SK-N-SH (cell line): Measurements from ENCODE around the gene WDR7. TPM values are rescaled to one million over a fixed set of nuclear protein-coding genes. Genes with fewer than 3 reads are reported as not detected.

Experiments
- CTCF ChIA-PET: fragments of 300-600, 350-600 bp; formaldehyde crosslinking; extraction: SDS; loops from one replicate; lab custom pipeline; 2021; lab: Yijun Ruan, JAX
- POLR2A ChIA-PET: fragments of 350-600 bp; sonication (Branson Sonifier 250); formaldehyde crosslinking; extraction: SDS; loops from one replicate; lab custom pipeline; 2020; ENCODE audit warnings: antibody characterized with exemption, inconsistent platforms; lab: Yijun Ruan, JAX
- DNase-seq: peaks from one replicate; pipeline ENCODE4 v3.0.0; 2012
- H2AFZ ChIP-seq: fragments of 200-600 bp; sonication (generic); 2 replicates; pipeline ENCODE4 v1.8.1; 2016; ENCODE audit warnings: antibody characterized with exemption, mild to moderate bottlenecking, low read depth
- H3F3A ChIP-seq: fragments of 200-600 bp; sonication (generic); replicated peaks from 2 replicates; pipeline ENCODE3; 2016; ENCODE audit warnings: antibody characterized with exemption, mild to moderate bottlenecking; ENCODE audit not compliant: insufficient read depth
- H3K27ac ChIP-seq, 2 experiments: fragments of 200-500 bp in 1 of 2; fragments of 200-600 bp in 1 of 2; sonication (Bioruptor generic) in 1 of 2; sonication (generic), shearing (Covaris generic) in 1 of 2; 2 replicates each; pipeline versions ENCODE4 v1.5.1 to v1.6.1; 2014 to 2016; ENCODE audit warnings: low read depth in 2 of 2, inconsistent platforms in 1 of 2, low read length in 1 of 2, mild to moderate bottlenecking in 1 of 2, mixed read lengths in 1 of 2
- H3K27me3 ChIP-seq: fragments of 200-600 bp; sonication (generic), shearing (Covaris generic); 2 replicates; pipeline ENCODE4 v1.6.1; 2016; ENCODE audit warnings: mixed run types; ENCODE audit not compliant: insufficient read depth
- H3K36me3 ChIP-seq, 2 experiments: fragments of 200-500 bp in 1 of 2; fragments of 200-600 bp in 1 of 2; sonication (Bioruptor generic) in 1 of 2; sonication (generic) in 1 of 2; replicated peaks in 1 of 2; 2 replicates each; pipeline versions ENCODE3 to v1.5.1; 2014 to 2016; ENCODE audit warnings: low read length in 1 of 2, mild to moderate bottlenecking in 1 of 2; ENCODE audit not compliant: insufficient read depth in 2 of 2, control insufficient read depth in 1 of 2
- H3K4me1 ChIP-seq, 2 experiments: fragments of 200-500 bp in 1 of 2; fragments of 200-600 bp in 1 of 2; sonication (Bioruptor generic) in 1 of 2; sonication (generic), shearing (Covaris generic) in 1 of 2; 2 replicates each; pipeline versions ENCODE4 v1.5.1 to v1.6.1; 2014 to 2016; ENCODE audit warnings: low read depth in 1 of 2, low read length in 1 of 2, mixed run types in 1 of 2; ENCODE audit not compliant: insufficient read depth in 2 of 2, control insufficient read depth in 1 of 2
- H3K4me2 ChIP-seq: fragments of 200-600 bp; sonication (generic), shearing (Covaris generic); 2 replicates; pipeline ENCODE4 v1.6.1; 2017; ENCODE audit warnings: mixed run types
- H3K4me3 ChIP-seq, 2 experiments: fragments of 200-500 bp in 1 of 2; fragments of 200-600 bp in 1 of 2; sonication (Bioruptor generic) in 1 of 2; sonication (generic), shearing (Covaris generic) in 1 of 2; 2 replicates each; pipeline versions ENCODE4 v1.5.1 to v1.8.1; 2014 to 2016; ENCODE audit warnings: low read depth in 2 of 2, inconsistent platforms in 1 of 2, low read length in 1 of 2, mild to moderate bottlenecking in 1 of 2, mixed read lengths in 1 of 2, moderate library complexity in 1 of 2
- H3K79me2 ChIP-seq: fragments of 200-600 bp; sonication (generic); 2 replicates; pipeline ENCODE4 v1.8.1; 2017; ENCODE audit warnings: mild to moderate bottlenecking; ENCODE audit not compliant: insufficient read depth
- H3K9ac ChIP-seq: fragments of 200-600 bp; sonication (generic); 2 replicates; pipeline ENCODE4 v1.6.1; 2017; ENCODE audit warnings: mixed run types
- H3K9me2 ChIP-seq: fragments of 200-600 bp; sonication (generic); 2 replicates; pipeline ENCODE4 v1.6.1; 2017; ENCODE audit warnings: mixed run types
- H3K9me3 ChIP-seq: fragments of 200-600 bp; sonication (generic); 2 replicates; pipeline ENCODE4 v1.6.1; 2017; ENCODE audit warnings: mixed run types, mild to moderate bottlenecking, moderate library complexity
- H4K20me1 ChIP-seq: fragments of 200-600 bp; sonication (generic); 2 replicates; pipeline ENCODE4 v1.6.1; 2017; ENCODE audit warnings: mild to moderate bottlenecking, mixed run types; ENCODE audit not compliant: insufficient read depth
- CTCF ChIP-seq: fragments of 200-600 bp; sonication (generic); IDR thresholded peaks from 2 replicates; pipeline ENCODE4 v1.6.1; 2017; ENCODE audit warnings: antibody characterized with exemption, mild to moderate bottlenecking, moderate library complexity
- ELF1 ChIP-seq: IDR thresholded peaks from 2 replicates; pipeline ENCODE4 v1.4.0; 2012
- EP300 ChIP-seq, 2 experiments: IDR thresholded peaks; 2 replicates each; pipeline versions ENCODE4 v1.4.0 to v1.6.1; 2012; ENCODE audit warnings: borderline replicate concordance in 1 of 2, low read depth in 1 of 2, low read length in 1 of 2
- EZH2phosphoT487 ChIP-seq: fragments of 200-600 bp; sonication (generic); IDR thresholded peaks from 2 replicates; pipeline ENCODE4 v1.6.1; 2017; ENCODE audit warnings: low read depth, mixed run types, mild to moderate bottlenecking, antibody characterized with exemption, moderate library complexity, borderline replicate concordance
- FOXJ3 ChIP-seq: sonication (generic); formaldehyde crosslinking; IDR thresholded peaks from 2 replicates; pipeline ENCODE4 v1.5.1; 2020; ENCODE audit warnings: mild to moderate bottlenecking, missing genetic modification reagents
- GABPA ChIP-seq: IDR thresholded peaks from 2 replicates; pipeline ENCODE4 v1.4.0; 2012; ENCODE audit warnings: low read depth, mild to moderate bottlenecking
- GATA2 ChIP-seq: sonication (generic); formaldehyde crosslinking; IDR thresholded peaks from 2 replicates; pipeline ENCODE4 v1.5.0; 2020; ENCODE audit warnings: mild to moderate bottlenecking, missing genetic modification reagents
- JUND ChIP-seq: IDR thresholded peaks from 2 replicates; pipeline ENCODE4 v1.4.0; 2012
- MEF2A ChIP-seq: IDR thresholded peaks from 2 replicates; pipeline ENCODE4 v1.4.0; 2012; ENCODE audit warnings: low read depth, borderline replicate concordance
- NFIC ChIP-seq: IDR thresholded peaks from 2 replicates; pipeline ENCODE4 v1.4.0; 2012; ENCODE audit warnings: borderline replicate concordance
- NRF1 ChIP-seq: IDR thresholded peaks from 2 replicates; pipeline ENCODE4 v1.6.1; 2012; ENCODE audit warnings: low read depth, mild to moderate bottlenecking, low read length
- PBX3 ChIP-seq: IDR thresholded peaks from 2 replicates; pipeline ENCODE4; 2012
- RAD21 ChIP-seq: IDR thresholded peaks from 2 replicates; pipeline ENCODE4 v1.6.1; 2012; ENCODE audit warnings: mild to moderate bottlenecking, low read length
- SIN3A ChIP-seq: IDR thresholded peaks from 2 replicates; pipeline ENCODE4 v1.6.1; 2012; ENCODE audit warnings: low read depth, mild to moderate bottlenecking, low read length, moderate library complexity, borderline replicate concordance
- TEAD4 ChIP-seq: IDR thresholded peaks from 2 replicates; pipeline ENCODE4 v1.4.0; 2012; ENCODE audit warnings: mild to moderate bottlenecking, borderline replicate concordance; ENCODE audit not compliant: insufficient read depth
- USF1 ChIP-seq: IDR thresholded peaks from 2 replicates; pipeline ENCODE4 v1.4.0; 2012; ENCODE audit warnings: low read depth, borderline replicate concordance
- ZBTB33 ChIP-seq: IDR thresholded peaks from 2 replicates; pipeline ENCODE4 v1.4.0; 2012; ENCODE audit warnings: low read depth, borderline replicate concordance
- WGBS: methylation state at CpG from one replicate; pipeline ENCODE4 v1.1.6; 2017; ENCODE audit warnings: low lambda C conversion rate; 5-methylcytosine and 5-hydroxymethylcytosine counted together
- polyA plus RNA-seq, 3 experiments: library from polyadenylated mRNA; depleted of rRNA; stranded (reverse); fragments of >200 nt; gene quantifications; 2 replicates each; pipeline ENCODE4 v1.2.3, GENCODE V29; 2012

Gene WDR7
- polyA plus RNA-seq, 1 of the 3 experiments (the other 2 are of a cell fraction), result 4.1 TPM

- no peak overlapping the region for H3K4me2 ChIP-seq
- no peaks in the 10 kb centered on the region for H3K36me3 ChIP-seq
- H3K9ac ChIP-seq, result no peak overlapping the region
- no peaks in the 10 kb centered on the region for H3K4me1 ChIP-seq
- WGBS, result 48% methylated on average over 2 of the region's 2 CpGs
- ChIA-PET POLR2A (no interaction called here), CTCF (no interaction called here)
- no peak for DNase-seq
- no peaks in the 10 kb centered on the region for H3K27me3 ChIP-seq
- H3K27ac ChIP-seq, result no peak overlapping the region
- H3K4me3 ChIP-seq, result no peak overlapping the region
- no peak overlapping the region for H2AFZ ChIP-seq
- peaks cover 20% of the 10 kb centered on the region; the same call in 1 of the 2 replicates for H3K79me2 ChIP-seq
- H4K20me1 ChIP-seq, result no peaks in the 10 kb centered on the region
- H3K9me3 ChIP-seq, result no peaks in the 10 kb centered on the region
- TF ChIP-seq USF1 (no peak), NRF1 (no peak), CTCF (no peak), EP300 (IDR thresholded peaks at IDR 0.05; ENCODE audit: borderline replicate concordance in 1 of 2, low read depth in 1 of 2, low read length in 1 of 2) (no peak), GABPA (no peak), JUND (no peak), MEF2A (no peak)
- no peaks in the 10 kb centered on the region for H3K9me2 ChIP-seq
- H3F3A ChIP-seq, result no peaks in the 10 kb centered on the region
These were observed 10.4 kb downstream of the WDR7 start for GRCh38 chr18:56661360-56662062.

- Histone ChIP-seq H4K20me1 (no peaks in the 10 kb centered on the region), H3F3A (no peaks in the 10 kb centered on the region), H3K4me2 (no peak overlapping the region), H3K9ac (no peak overlapping the region), H3K4me3 (no peak overlapping the region), H3K9me3 (no peaks in the 10 kb centered on the region), H3K4me1 (no peaks in the 10 kb centered on the region), H3K36me3 (no peaks in the 10 kb centered on the region), H2AFZ (no peak overlapping the region), H3K9me2 (no peaks in the 10 kb centered on the region), H3K27ac (no peak overlapping the region), H3K79me2 (peaks cover 18% of the 10 kb centered on the region; the same call in 1 of the 2 replicates), H3K27me3 (no peaks in the 10 kb centered on the region)
- WGBS, result 47% methylated on average over 4 of the region's 4 CpGs
- ChIA-PET POLR2A (no interaction called here), CTCF (no interaction called here)
- DNase-seq, result no peak
- no peak for TF ChIP-seq ZBTB33
- no peak for TF ChIP-seq TEAD4
- TF ChIP-seq ELF1, result no peak
- no peak for TF ChIP-seq CTCF
- no peak for TF ChIP-seq GATA2 (CRISPR knock-in tag)
- TF ChIP-seq FOXJ3 (CRISPR knock-in tag), result no peak
- no peak for TF ChIP-seq JUND
- TF ChIP-seq RAD21, result no peak
- TF ChIP-seq USF1, result no peak
- TF ChIP-seq NRF1, result no peak
- no peak for TF ChIP-seq EZH2phosphoT487
- no peak for TF ChIP-seq NFIC
- no peak for TF ChIP-seq PBX3
- TF ChIP-seq MEF2A, result no peak
- no peak for TF ChIP-seq SIN3A
These were observed 10.9 kb downstream of the WDR7 start for GRCh38 chr18:56662063-56662408.
